Fibroblast of skin of right quadriceps (primary cell): ENCODE measurements around the gene GDA.

Experiments used
- DNase-seq: peaks from one replicate; pipeline ENCODE4 v3.0.0-alpha.2; 2013

Gene GDA

GRCh38 chr9:72149231-72149975 lies at the start of gene GDA:
TSS of gene GDA (plus strand) at chr9:72149440. CDS start at chr9:72149560, 120 bp downstream.
- DNase-seq, result no peak

GRCh38 chr9:72102520-72102919 lies 46.7 kb upstream of the GDA start:
- no peak for DNase-seq

- DNase-seq, result no peak
Measured at GRCh38 chr9:72113056-72113455, 36.2 kb upstream of the GDA start.

- no peak for DNase-seq
Measured at GRCh38 chr9:72119853-72120252, 29.4 kb upstream of the GDA start.

- no peak for DNase-seq
Measured at GRCh38 chr9:72124947-72125346, 24.3 kb upstream of the GDA start.

GRCh38 chr9:72127753-72128152 lies 21.5 kb upstream of the GDA start:
- DNase-seq, result no peak

- no peak for DNase-seq
Measured at GRCh38 chr9:72128526-72128925, 20.7 kb upstream of the GDA start.

- no peak for DNase-seq
Measured at GRCh38 chr9:72129271-72130156, 19.7 kb upstream of the GDA start.

GRCh38 chr9:72130321-72130720 lies 18.9 kb upstream of the GDA start:
- no peak for DNase-seq

GRCh38 chr9:72131206-72131605 lies 18.0 kb upstream of the GDA start:
- no peak for DNase-seq

GRCh38 chr9:72132052-72132451 lies 17.2 kb upstream of the GDA start:
- DNase-seq, result no peak

GRCh38 chr9:72133365-72134035 lies 15.7 kb upstream of the GDA start:
- no peak for DNase-seq

GRCh38 chr9:72134801-72135200 lies 14.4 kb upstream of the GDA start:
- no peak for DNase-seq

GRCh38 chr9:72137697-72138365 lies 11.4 kb upstream of the GDA start:
- DNase-seq, result no peak

GRCh38 chr9:72139226-72139625 lies 10.0 kb upstream of the GDA start:
- DNase-seq, result no peak

- no peak for DNase-seq
Measured at GRCh38 chr9:72140586-72140985, 8.7 kb upstream of the GDA start.

- DNase-seq, result no peak
Measured at GRCh38 chr9:72141484-72141883, 7.8 kb upstream of the GDA start.

- no peak for DNase-seq
Measured at GRCh38 chr9:72144756-72145492, 4.3 kb upstream of the GDA start.

GRCh38 chr9:72145733-72146505 lies 3.3 kb upstream of the GDA start:
- no peak for DNase-seq

- DNase-seq, result no peak
Measured at GRCh38 chr9:72147676-72148075, 1.6 kb upstream of the GDA start.

GRCh38 chr9:72150127-72150526 lies 887 bp downstream of the GDA start:
- no peak for DNase-seq

- DNase-seq, result no peak
Measured at GRCh38 chr9:72150661-72151060, 1.4 kb downstream of the GDA start.
